ENCODE data around the gene CRB3. TPM values are rescaled to one million over a fixed set of nuclear protein-coding genes. Genes with fewer than 3 reads are reported as not detected.

The CRB3 gene
- total and polyA plus RNA-seq, 9 donors = 0.33 to 30.1 (median 1.4) TPM; not detected in 2

DNA sequence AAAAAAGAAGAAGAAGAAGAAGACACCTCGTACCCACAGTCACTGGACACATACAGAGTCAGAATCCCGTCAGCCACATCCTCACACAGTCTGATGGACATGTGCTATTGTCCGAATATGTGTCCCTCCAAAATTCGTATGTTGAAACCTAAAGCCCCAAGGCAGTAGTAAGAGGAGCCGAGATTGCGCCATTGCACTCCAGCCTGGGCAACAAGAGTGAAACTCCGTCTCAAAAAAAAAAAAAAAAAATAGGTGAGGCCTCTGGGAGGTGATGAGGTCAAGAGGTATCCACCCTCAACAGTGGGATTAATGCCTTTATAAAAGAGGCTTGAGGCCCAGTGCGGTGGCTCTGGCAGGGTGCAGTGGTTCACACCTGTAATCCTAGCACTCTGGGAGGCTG lies 20.2 kb downstream of the CRB3 start:
- WGBS, 3 donors = 83 to 88% (median 88%) methylated on average over 8 of the region's 8 CpGs
- Histone ChIP-seq H3K4me3 (no peak overlapping the region), H3K9me3 (no peaks in the 10 kb centered on the region), H3K27me3 (no peaks in the 10 kb centered on the region), H3K27ac (no peak overlapping the region), H3K36me3 (no peaks in the 10 kb centered on the region), H3K4me1 (ENCODE audit: insufficient read depth) (no peaks in the 10 kb centered on the region)
- TF ChIP-seq, protein P1, sequence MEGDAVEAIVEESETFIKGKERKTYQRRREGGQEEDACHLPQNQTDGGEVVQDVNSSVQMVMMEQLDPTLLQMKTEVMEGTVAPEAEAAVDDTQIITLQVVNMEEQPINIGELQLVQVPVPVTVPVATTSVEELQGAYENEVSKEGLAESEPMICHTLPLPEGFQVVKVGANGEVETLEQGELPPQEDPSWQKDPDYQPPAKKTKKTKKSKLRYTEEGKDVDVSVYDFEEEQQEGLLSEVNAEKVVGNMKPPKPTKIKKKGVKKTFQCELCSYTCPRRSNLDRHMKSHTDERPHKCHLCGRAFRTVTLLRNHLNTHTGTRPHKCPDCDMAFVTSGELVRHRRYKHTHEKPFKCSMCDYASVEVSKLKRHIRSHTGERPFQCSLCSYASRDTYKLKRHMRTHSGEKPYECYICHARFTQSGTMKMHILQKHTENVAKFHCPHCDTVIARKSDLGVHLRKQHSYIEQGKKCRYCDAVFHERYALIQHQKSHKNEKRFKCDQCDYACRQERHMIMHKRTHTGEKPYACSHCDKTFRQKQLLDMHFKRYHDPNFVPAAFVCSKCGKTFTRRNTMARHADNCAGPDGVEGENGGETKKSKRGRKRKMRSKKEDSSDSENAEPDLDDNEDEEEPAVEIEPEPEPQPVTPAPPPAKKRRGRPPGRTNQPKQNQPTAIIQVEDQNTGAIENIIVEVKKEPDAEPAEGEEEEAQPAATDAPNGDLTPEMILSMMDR (IDR thresholded peaks at IDR 0.05) = no peak
- no peak for TF ChIP-seq EP300 (IDR thresholded peaks at IDR 0.05)
- no peak for TF ChIP-seq POLR2A (IDR thresholded peaks at IDR 0.05)
- no peak for DNase-seq
- intact Hi-C loops (cut with DNase I) = no loop called here

DNA sequence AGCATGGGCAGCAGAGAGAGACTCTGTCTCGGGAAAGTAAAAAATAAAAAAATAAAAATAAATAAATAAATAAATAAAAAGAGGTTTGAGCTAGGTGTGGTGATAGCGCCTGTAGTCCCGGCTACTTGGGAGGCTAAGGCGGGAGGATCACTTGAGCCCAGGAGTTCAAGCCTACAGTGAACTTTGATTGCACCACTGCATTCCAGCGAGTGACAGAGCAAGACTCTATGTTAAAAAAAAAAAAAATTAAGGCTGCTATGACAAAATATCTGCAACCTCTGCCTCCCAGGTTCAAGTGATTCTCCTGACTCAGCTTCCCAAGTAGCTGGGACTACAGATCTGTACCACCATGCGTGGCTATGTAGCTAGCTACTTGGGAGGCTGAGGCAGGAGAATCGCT lies 20.8 kb downstream of the CRB3 start:
- DNase-seq = no peak
- TF ChIP-seq, protein P1 (IDR thresholded peaks at IDR 0.05) = no peak
- TF ChIP-seq POLR2A (IDR thresholded peaks at IDR 0.05) (no peak), EP300 (IDR thresholded peaks at IDR 0.05) (no peak)
- no peaks in the 10 kb centered on the region for H3K9me3 ChIP-seq
- H3K4me3 ChIP-seq = no peak overlapping the region
- WGBS, 3 donors = 80 to 82% (median 82%) methylated on average over 7 of the region's 7 CpGs
- H3K27ac ChIP-seq = no peak overlapping the region
- no peaks in the 10 kb centered on the region for H3K27me3 ChIP-seq
- no peaks in the 10 kb centered on the region for H3K4me1 ChIP-seq (ENCODE audit: insufficient read depth)
- intact Hi-C loops (cut with DNase I) = no loop called here
- H3K36me3 ChIP-seq = no peaks in the 10 kb centered on the region

DNA sequence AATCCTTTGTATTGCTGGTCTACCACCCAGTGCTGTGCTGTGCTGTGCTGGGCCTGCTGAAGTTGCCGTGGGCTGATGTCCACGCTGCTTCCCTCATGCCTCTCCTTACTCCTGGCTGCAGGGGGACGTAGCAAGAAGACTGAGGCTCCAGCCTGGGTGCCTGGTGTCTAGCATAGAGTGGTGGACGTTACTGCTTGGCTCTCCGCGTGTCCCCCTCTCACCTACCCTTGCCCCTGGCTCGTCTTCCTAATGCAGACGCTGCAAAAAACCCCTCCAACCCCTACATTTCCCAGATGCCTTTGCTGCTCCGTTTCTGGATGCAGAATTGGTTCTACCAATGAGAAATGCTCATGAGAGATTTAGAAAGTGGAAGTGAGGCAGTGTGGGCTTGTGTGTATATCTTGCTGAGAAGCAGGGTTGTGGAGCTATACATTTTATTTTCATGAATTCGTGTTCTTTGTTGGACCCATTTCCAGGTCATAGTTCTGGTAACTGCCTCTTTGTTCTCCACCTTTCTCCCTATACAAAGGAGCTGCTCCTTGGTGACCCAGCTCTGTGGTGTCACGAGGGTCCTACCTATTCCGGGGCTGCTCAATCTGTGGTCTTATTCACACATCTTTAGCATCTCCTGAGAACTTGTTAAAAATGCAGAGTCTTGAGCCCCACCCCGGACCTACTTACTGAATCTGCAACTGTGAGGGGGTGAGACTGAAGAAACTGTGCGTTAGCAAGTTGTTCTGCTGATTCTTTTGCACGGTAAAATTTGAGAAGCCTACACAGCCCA lies 25.4 kb downstream of the CRB3 start:
- DNase-seq = no peak
- 44 to 51% (median 49%) methylated on average over 15 of the region's 15 CpGs for WGBS, 3 donors
- intact Hi-C loops (cut with DNase I) = no loop called here
- no peak overlapping the region for H3K4me3 ChIP-seq
- no peaks in the 10 kb centered on the region for H3K27me3 ChIP-seq
- no peak overlapping the region for H3K27ac ChIP-seq
- peaks cover 0 to 4% of the 10 kb centered on the region in 2 donors for H3K9me3 ChIP-seq
- TF ChIP-seq, protein P1 (IDR thresholded peaks at IDR 0.05) = no peak
- TF ChIP-seq EP300 (IDR thresholded peaks at IDR 0.05) = no peak
- TF ChIP-seq POLR2A (IDR thresholded peaks at IDR 0.05) = no peak
- H3K36me3 ChIP-seq = no peaks in the 10 kb centered on the region
- no peaks in the 10 kb centered on the region for H3K4me1 ChIP-seq (ENCODE audit: insufficient read depth)

DNA sequence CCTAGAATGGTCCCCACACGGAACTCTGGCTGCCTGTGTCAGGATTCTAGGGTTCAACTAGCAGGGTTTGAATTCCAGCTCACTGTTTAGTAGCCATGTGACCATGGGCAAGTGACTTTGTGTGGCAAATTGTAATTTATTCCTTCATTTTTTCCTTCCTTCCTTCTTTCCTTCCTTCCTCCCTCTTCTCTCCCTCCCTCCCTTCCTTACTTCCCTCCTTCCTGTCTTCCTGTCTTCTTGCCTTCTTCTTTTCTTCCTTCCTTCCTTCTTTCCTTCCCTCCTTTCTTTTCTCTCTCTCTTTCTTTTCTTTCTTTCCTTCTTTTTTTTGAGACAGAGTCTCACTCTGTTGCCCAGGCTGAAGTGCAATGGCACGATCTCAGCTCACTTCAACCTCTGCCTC lies 26.1 kb downstream of the CRB3 start:
- Histone ChIP-seq H3K36me3 (no peaks in the 10 kb centered on the region), H3K27me3 (no peaks in the 10 kb centered on the region), H3K4me1 (ENCODE audit: insufficient read depth) (no peaks in the 10 kb centered on the region), H3K27ac (no peak overlapping the region), H3K4me3 (no peak overlapping the region), H3K9me3 (peaks cover 0 to 4% of the 10 kb centered on the region in 2 donors)
- intact Hi-C loops (cut with DNase I) = no loop called here
- DNase-seq = no peak
- TF ChIP-seq POLR2A (IDR thresholded peaks at IDR 0.05) = no peak
- WGBS, 3 donors = 57 to 75% (median 67%) methylated on average over 2 of the region's 2 CpGs

Measured in ovary (tissue), 9 donors.